Esophagus muscularis mucosa (tissue), 4 donors: ENCODE measurements around the gene CORO7.

ENCODE experiments used
- EP300 ChIP-seq: sonication (generic); formaldehyde crosslinking; IDR thresholded peaks from one replicate; pipeline ENCODE4 v1.6.1; 2017; ENCODE audit warnings: antibody characterized with exemption
- POLR2A ChIP-seq: fragments of 450-650 bp; IDR thresholded peaks from one replicate; pipeline ENCODE4 v1.6.1; 2017; ENCODE audit warnings: antibody characterized with exemption, moderate library complexity, mild to moderate bottlenecking, low read depth
- TF ChIP-seq, protein P1 (sequence below), 3 experiments: fragments of 200-600 bp in 2 of 3; fragments of 450-650 bp in 1 of 3; sonication (generic) in 2 of 3; IDR thresholded peaks; one replicate each; pipeline ENCODE4 v1.5.1; 2017 to 2019; ENCODE audit warnings: antibody characterized with exemption in 3 of 3, mild to moderate bottlenecking in 2 of 3, moderate library complexity in 1 of 3

DNA sequence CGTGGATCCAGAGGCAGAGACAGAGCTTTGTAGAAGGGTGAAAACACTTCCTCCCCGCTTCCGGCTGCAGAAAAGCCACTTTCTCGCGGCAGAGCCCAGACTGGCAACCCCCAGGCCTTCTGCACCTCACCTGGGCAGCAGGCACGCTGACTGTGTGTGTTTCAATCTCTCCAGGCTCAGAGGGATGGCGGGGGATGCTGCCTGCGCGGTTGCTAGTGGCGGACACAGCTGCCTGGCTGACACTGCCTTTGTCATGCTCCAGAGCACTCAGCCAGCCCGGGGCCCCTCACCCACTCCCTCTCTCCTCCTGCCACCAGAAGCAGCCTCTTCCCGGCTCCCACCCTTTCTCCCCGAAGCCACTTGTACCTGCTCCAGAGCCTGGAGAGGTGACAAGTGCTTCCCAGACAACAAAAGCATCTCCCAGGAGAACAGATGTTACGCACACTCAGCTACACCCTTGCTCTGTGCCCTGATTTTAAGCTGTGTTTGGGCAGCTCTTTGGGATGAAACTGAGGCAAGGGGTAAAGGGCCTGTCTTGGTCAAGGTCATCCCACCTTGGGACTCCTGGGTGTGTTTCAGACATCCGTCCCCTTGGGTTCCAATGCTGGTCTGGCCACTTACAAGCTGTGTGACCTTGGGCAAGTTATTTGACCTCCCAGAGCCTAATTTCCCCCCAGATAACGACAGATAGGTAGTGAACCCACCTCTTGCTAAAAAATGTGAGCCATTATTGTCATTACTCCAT is 109.8 kb downstream of the CORO7 start:
- TF ChIP-seq, protein P1, sequence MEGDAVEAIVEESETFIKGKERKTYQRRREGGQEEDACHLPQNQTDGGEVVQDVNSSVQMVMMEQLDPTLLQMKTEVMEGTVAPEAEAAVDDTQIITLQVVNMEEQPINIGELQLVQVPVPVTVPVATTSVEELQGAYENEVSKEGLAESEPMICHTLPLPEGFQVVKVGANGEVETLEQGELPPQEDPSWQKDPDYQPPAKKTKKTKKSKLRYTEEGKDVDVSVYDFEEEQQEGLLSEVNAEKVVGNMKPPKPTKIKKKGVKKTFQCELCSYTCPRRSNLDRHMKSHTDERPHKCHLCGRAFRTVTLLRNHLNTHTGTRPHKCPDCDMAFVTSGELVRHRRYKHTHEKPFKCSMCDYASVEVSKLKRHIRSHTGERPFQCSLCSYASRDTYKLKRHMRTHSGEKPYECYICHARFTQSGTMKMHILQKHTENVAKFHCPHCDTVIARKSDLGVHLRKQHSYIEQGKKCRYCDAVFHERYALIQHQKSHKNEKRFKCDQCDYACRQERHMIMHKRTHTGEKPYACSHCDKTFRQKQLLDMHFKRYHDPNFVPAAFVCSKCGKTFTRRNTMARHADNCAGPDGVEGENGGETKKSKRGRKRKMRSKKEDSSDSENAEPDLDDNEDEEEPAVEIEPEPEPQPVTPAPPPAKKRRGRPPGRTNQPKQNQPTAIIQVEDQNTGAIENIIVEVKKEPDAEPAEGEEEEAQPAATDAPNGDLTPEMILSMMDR (IDR thresholded peaks at IDR 0.05), result no peak
- no peak for TF ChIP-seq POLR2A
- no peak for TF ChIP-seq EP300
